GM12878 (cell line): ENCODE results near the gene PLEKHO1. TPM values are rescaled to one million over a fixed set of nuclear protein-coding genes. Genes with fewer than 3 reads are reported as not detected.

Source experiments
- ATAC-seq: fragments of 200-7000 bp; cut with Tn5 transposase; 3 replicates; pipeline ENCODE4 v1.9.1; 2020; ENCODE audit warnings: mild to moderate bottlenecking, moderate library complexity
- BruUV-seq: library from RNA; stranded (reverse); fragments of 400-500 nt; replicated peaks from 2 replicates; lab custom pipeline; 2021; lab: Mats Ljungman, UMichigan
- CTCF ChIA-PET: fragments of 300-600 bp; sonication (Branson Sonifier 250); formaldehyde crosslinking; extraction: SDS; loops from one replicate; lab custom pipeline; 2021; ENCODE audit warnings: inconsistent platforms; lab: Yijun Ruan, JAX
- POLR2A ChIA-PET: fragments of 350-600 bp; formaldehyde crosslinking; extraction: SDS; loops from one replicate; lab custom pipeline; 2021; ENCODE audit warnings: inconsistent platforms; lab: Charles Lee
- RAD21 ChIA-PET: fragments of 300-600 bp; sonication (Branson Sonifier 250); formaldehyde crosslinking; loops from one replicate; lab custom pipeline; 2023; ENCODE audit warnings: antibody characterized with exemption; ENCODE audit not compliant: unreplicated experiment; lab: Charles Lee
- SMC1A ChIA-PET: fragments of 300-600 bp; sonication (Branson Sonifier 250); formaldehyde crosslinking; loops from one replicate; lab custom pipeline; 2023; ENCODE audit not compliant: unreplicated experiment, uncharacterized antibody; lab: Charles Lee
- DNase-seq: peaks from one replicate; pipeline ENCODE4 v3.0.0-alpha.2; 2011; ENCODE audit warnings: low read depth, low spot score
- FAIRE-seq: peaks from 3 replicates; lab custom pipeline; 2011; peaks lifted over from hg19 to GRCh38; lab: Jason Lieb, UNC
- H2AFZ ChIP-seq: 2 replicates; pipeline ENCODE4 v1.6.0; 2011; ENCODE audit warnings: low read depth, low read length, control low read depth; ENCODE audit not compliant: control insufficient read depth
- H3K27ac ChIP-seq: 2 replicates; pipeline ENCODE4 v1.5.1; 2011; ENCODE audit warnings: control low read depth; ENCODE audit not compliant: control insufficient read depth, insufficient read depth
- H3K27me3 ChIP-seq, 2 experiments: replicated peaks in 1 of 2; 2 replicates each; pipeline versions ENCODE4 v1.6.0 to v1.6.1; 2011; ENCODE audit warnings: low read length in 1 of 2; ENCODE audit not compliant: control insufficient read depth in 2 of 2, insufficient read depth in 2 of 2
- H3K36me3 ChIP-seq, 2 experiments: 2 replicates each; pipeline ENCODE4 v1.5.1; 2011; ENCODE audit warnings: low read length in 1 of 2; ENCODE audit not compliant: control insufficient read depth in 2 of 2, insufficient read depth in 2 of 2
- H3K4me1 ChIP-seq: 2 replicates; pipeline ENCODE4 v1.6.1; 2011; ENCODE audit warnings: mild to moderate bottlenecking, low read length, moderate library complexity, mixed read lengths; ENCODE audit not compliant: control insufficient read depth, insufficient read depth
- H3K4me2 ChIP-seq: 2 replicates; pipeline ENCODE4 v1.6.0; 2011; ENCODE audit warnings: control low read depth; ENCODE audit not compliant: control insufficient read depth, insufficient read depth
- H3K4me3 ChIP-seq: fragments of 200-600 bp; sonication (generic); 2 replicates; pipeline ENCODE4 v1.5.1; 2016
- H3K79me2 ChIP-seq: 2 replicates; pipeline ENCODE4 v1.6.0; 2011; ENCODE audit warnings: low read length; ENCODE audit not compliant: control insufficient read depth, insufficient read depth
- H3K9ac ChIP-seq: 2 replicates; pipeline ENCODE4 v1.8.0; 2011; ENCODE audit warnings: low read length, control low read depth, mixed read lengths; ENCODE audit not compliant: control insufficient read depth, insufficient read depth
- H3K9me3 ChIP-seq: replicated peaks from 3 replicates; pipeline ENCODE4 v1.5.1; 2011; ENCODE audit warnings: mild to moderate bottlenecking, low read length; ENCODE audit not compliant: control insufficient read depth, insufficient read depth
- H4K20me1 ChIP-seq: 2 replicates; pipeline ENCODE4 v1.6.0; 2011; ENCODE audit not compliant: control insufficient read depth, insufficient read depth
- CBFB ChIP-seq: IDR thresholded peaks from 2 replicates; pipeline ENCODE4 v1.6.1; 2016; ENCODE audit warnings: antibody characterized with exemption, low read depth
- CEBPB ChIP-seq, 2 experiments: fragments of 150-350 bp in 1 of 2; IDR thresholded peaks; 2 replicates each; pipeline ENCODE4 v1.6.1; 2012 to 2014; ENCODE audit warnings: low read depth in 2 of 2, low read length in 2 of 2, borderline replicate concordance in 1 of 2, inconsistent platforms in 1 of 2
- EED ChIP-seq: sonication (generic); IDR thresholded peaks from 2 replicates; pipeline ENCODE4 v1.6.1; 2016; ENCODE audit warnings: antibody characterized with exemption, low read depth
- FOS ChIP-seq: IDR thresholded peaks from 3 replicates; pipeline ENCODE4 v1.6.1; 2011; ENCODE audit warnings: borderline replicate concordance; ENCODE audit not compliant: insufficient read length; ENCODE audit errors: extremely low read depth
- HCFC1 ChIP-seq: fragments of 150-350 bp; IDR thresholded peaks from 2 replicates; pipeline ENCODE4 v1.6.1; 2014; ENCODE audit warnings: low read length
- HDAC2 ChIP-seq: fragments of 200-600 bp; sonication (generic); IDR thresholded peaks from 2 replicates; pipeline ENCODE4 v1.6.1; 2017
- HDAC6 ChIP-seq: fragments of 200-600 bp; sonication (generic); IDR thresholded peaks from one replicate; pipeline ENCODE4 v1.8.0; 2017; ENCODE audit warnings: antibody characterized with exemption; ENCODE audit not compliant: unreplicated experiment
- KLF5 ChIP-seq: fragments of 450-650 bp; IDR thresholded peaks from 2 replicates; pipeline ENCODE4 v1.6.1; 2014; ENCODE audit warnings: mild to moderate bottlenecking; ENCODE audit not compliant: partially characterized antibody
- MYB ChIP-seq: fragments of 150-350 bp; IDR thresholded peaks from 2 replicates; pipeline ENCODE4 v1.6.1; 2014; ENCODE audit warnings: mild to moderate bottlenecking, low read depth, low read length, borderline replicate concordance
- RUNX3 ChIP-seq: IDR thresholded peaks from 2 replicates; pipeline ENCODE4 v1.6.1; 2012; ENCODE audit warnings: low read length, inconsistent platforms
- SREBF1 ChIP-seq: IDR thresholded peaks from 2 replicates; pipeline ENCODE4 v1.6.1; 2012; ENCODE audit warnings: mild to moderate bottlenecking, low read length
- SRF ChIP-seq, 2 experiments: IDR thresholded peaks; 2 replicates each; pipeline ENCODE4 v1.6.1; 2011; ENCODE audit warnings: low read depth in 2 of 2, low read length in 2 of 2, mild to moderate bottlenecking in 1 of 2, moderate library complexity in 1 of 2
- SUZ12 ChIP-seq: fragments of 200-600 bp; sonication (generic); IDR thresholded peaks from one replicate; pipeline ENCODE4 v1.6.1; 2018; ENCODE audit warnings: antibody characterized with exemption, mild to moderate bottlenecking; ENCODE audit not compliant: unreplicated experiment
- WRNIP1 ChIP-seq: IDR thresholded peaks from 2 replicates; pipeline ENCODE4 v1.6.1; 2011; ENCODE audit warnings: low read depth, low read length, improper control_type of control experiment, borderline replicate concordance
- YY1 ChIP-seq: IDR thresholded peaks from 2 replicates; pipeline ENCODE4 v1.6.1; 2011; ENCODE audit warnings: low read depth, mild to moderate bottlenecking, low read length
- ZNF207 ChIP-seq: fragments of 450-650 bp; IDR thresholded peaks from 2 replicates; pipeline ENCODE4 v1.6.1; 2014; ENCODE audit warnings: antibody characterized with exemption, mild to moderate bottlenecking, borderline replicate concordance
- ZSCAN29 ChIP-seq: fragments of 450-650 bp; IDR thresholded peaks from 2 replicates; pipeline ENCODE4 v1.6.1; 2017; ENCODE audit warnings: mild to moderate bottlenecking, moderate library complexity
- whole genome bisulfite sequencing: methylation state at CpG from one replicate; pipeline ENCODE4 v1.1.6; 2016; ENCODE audit warnings: low lambda C conversion rate; ENCODE audit not compliant: insufficient replicate concordance, insufficient coverage; ENCODE audit errors: missing lambda C conversion rate; 5-methylcytosine and 5-hydroxymethylcytosine counted together
- in situ Hi-C: fragments of 300-500 bp; cut with MboI; formaldehyde crosslinking; loops from 9 replicates; pipeline ENCODE4 v1.14.3; 2018; ENCODE audit warnings: mixed read lengths
- intact Hi-C: fragments of 100-400 bp; cut with micrococcal nuclease; formaldehyde crosslinking; loops from one replicate; pipeline ENCODE4 v1.14.2; 2022; ENCODE audit not compliant: unreplicated experiment
- polyA plus RNA-seq, 11 experiments: library from polyadenylated mRNA; depleted of rRNA in 4 of 11; unstranded in 6 of 11; stranded (reverse) in 5 of 11; fragments of >200 nt; fragmentation: Nextera tagmentation in 4 of 11; fragmentation: Illumina TruSeq in 1 of 11; extraction: Ambion mirVana in 4 of 11; extraction: Trizol in 1 of 11; gene quantifications; 1 replicate in 1 of 11; 2 replicates in 10 of 11; pipeline versions ENCODE4 v1.2.1 to v1.2.3, GENCODE V29; 2011 to 2016; ENCODE audit warnings: inconsistent platforms in 2 of 11, missing spikeins in 2 of 11, low read depth in 1 of 11
- total RNA-seq, 4 experiments: library from RNA; depleted of rRNA in 3 of 4; stranded (reverse); fragments of >200 nt in 3 of 4; fragmentation: Illumina TruSeq in 1 of 4; extraction: Trizol in 1 of 4; gene quantifications; 2 replicates each; pipeline versions ENCODE4 v1.2.1 to v1.2.3, GENCODE V29; 2013 to 2021
- TF ChIP-seq, protein P1 (sequence below): fragments of 450-650 bp; IDR thresholded peaks from 2 replicates; pipeline ENCODE4 v1.6.1; 2017; ENCODE audit warnings: mild to moderate bottlenecking, moderate library complexity
- TF ChIP-seq, protein P2 (sequence below): IDR thresholded peaks from 2 replicates; pipeline ENCODE4 v1.6.1; 2011; ENCODE audit warnings: mild to moderate bottlenecking, low read depth, low read length, moderate library complexity; ENCODE audit not compliant: insufficient replicate concordance

PLEKHO1 gene
- total and polyA plus RNA-seq, 10 of the 15 experiments (the other 5 are each of a cell fraction or from before 2014, with no cell fraction given): 5.3 to 184 (median 88.8) TPM

DNA sequence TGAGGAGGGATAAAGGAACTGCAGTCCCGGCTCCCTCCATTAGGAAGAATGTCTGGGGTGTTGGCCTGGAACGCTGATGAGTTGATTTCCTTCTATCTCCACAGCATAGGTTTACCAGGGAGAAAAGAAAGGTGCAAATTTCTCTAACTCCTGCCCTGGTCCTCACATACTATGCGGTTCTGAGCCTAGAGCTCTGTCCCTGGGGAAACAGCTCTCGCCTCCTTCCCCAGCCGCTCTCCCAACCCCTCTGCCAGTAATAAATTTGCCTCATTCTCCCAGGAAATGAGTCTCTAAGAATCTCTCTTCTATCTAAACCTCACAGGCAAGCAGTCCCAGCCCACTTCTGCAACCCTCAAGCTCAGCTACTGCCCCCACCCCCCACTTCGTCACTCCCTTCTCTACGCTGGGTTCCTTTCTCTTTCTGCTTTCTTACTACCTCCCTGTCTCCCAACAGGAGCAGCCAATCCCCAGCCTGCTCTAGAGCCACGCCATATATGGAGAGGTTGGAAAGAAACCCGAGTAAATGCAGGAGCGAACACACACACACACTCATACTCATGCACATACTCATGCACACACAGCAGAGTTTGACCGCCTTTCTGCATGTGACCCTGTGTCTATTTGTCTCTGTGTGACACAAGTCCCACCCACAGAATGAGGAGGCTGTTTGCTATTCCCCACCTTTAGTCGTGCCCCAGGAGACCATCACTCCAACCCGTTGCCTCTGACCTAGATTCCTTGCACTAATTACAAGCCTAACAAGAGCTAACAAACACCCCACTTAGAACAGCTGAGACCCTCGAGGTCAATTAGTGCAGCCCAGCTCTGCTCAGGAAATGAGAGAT is 13.4 kb downstream of the PLEKHO1 start:
- peak overlapping the region; percentile 94 for H3K4me2 ChIP-seq
- no peaks in the 10 kb centered on the region for H3K27me3 ChIP-seq
- DNase-seq (peak; percentile 97), ATAC-seq (peak; percentile 66), FAIRE-seq (peak; percentile 81)
- peaks cover 80% of the 10 kb centered on the region for H3K4me1 ChIP-seq
- no peaks in the 10 kb centered on the region for H3K9me3 ChIP-seq
- H3K9ac ChIP-seq: peak overlapping the region; percentile 94
- peaks cover 0 to 6% of the 10 kb centered on the region in 2 experiments; a peak in 3 of 4 replicates for H3K36me3 ChIP-seq
- RAD21 ChIA-PET: interaction anchor here (1.7 to 15.1 kb wide), 4 partner anchors 12 to 152 kb away, joined by 5 to 287 read pairs (median 48); partner anchors contain the start of genes OTUD7B and PLEKHO1
- POLR2A ChIA-PET: interaction anchor here (0.8 to 8.9 kb wide), 11 partner anchors 8 to 319 kb away, joined by 3 to 120 read pairs (median 4); partner anchors contain the start of genes PLEKHO1 and VPS45
- H3K27ac ChIP-seq: peak overlapping the region; percentile 100
- no TSS peak for BruUV-seq
- 0% methylated on average over 14 of the region's 14 CpGs for WGBS
- H3K79me2 ChIP-seq: peaks cover 36% of the 10 kb centered on the region
- H2AFZ ChIP-seq: no peak overlapping the region; the same call in 1 of the 2 replicates
- intact Hi-C loops (no loop called here), in situ Hi-C loops (no loop called here)
- SMC1A ChIA-PET: interaction anchor here (0.6 to 15.5 kb wide), 11 partner anchors 12 to 201 kb away, joined by 3 to 338 read pairs (median 9); partner anchors contain the start of genes PLEKHO1 and VPS45
- CTCF ChIA-PET: interaction anchor here (1.0 to 19.2 kb wide), 7 partner anchors 10 to 275 kb away, joined by 4 to 577 read pairs (median 13); partner anchors contain the start of genes PLEKHO1 and VPS45
- peak overlapping the region; percentile 56 for H3K4me3 ChIP-seq
- no peaks in the 10 kb centered on the region for H4K20me1 ChIP-seq
- TF ChIP-seq SREBF1: no peak
- peak; percentile 94 to 99 for TF ChIP-seq SRF (IDR thresholded peaks at IDR 0.05; ENCODE audit: low read depth in 2 of 2, low read length in 2 of 2)
- TF ChIP-seq HDAC2: no peak
- TF ChIP-seq CEBPB (IDR thresholded peaks at IDR 0.05; ENCODE audit: borderline replicate concordance in 1 of 2, low read depth in 2 of 2, low read length in 2 of 2): no peak
- no peak for TF ChIP-seq HDAC6
- no peak for TF ChIP-seq WRNIP1
- TF ChIP-seq FOS: no peak
- no peak for TF ChIP-seq HCFC1
- TF ChIP-seq YY1: peak; percentile 35; the same call in 1 of the 2 replicates
- TF ChIP-seq, protein P1, sequence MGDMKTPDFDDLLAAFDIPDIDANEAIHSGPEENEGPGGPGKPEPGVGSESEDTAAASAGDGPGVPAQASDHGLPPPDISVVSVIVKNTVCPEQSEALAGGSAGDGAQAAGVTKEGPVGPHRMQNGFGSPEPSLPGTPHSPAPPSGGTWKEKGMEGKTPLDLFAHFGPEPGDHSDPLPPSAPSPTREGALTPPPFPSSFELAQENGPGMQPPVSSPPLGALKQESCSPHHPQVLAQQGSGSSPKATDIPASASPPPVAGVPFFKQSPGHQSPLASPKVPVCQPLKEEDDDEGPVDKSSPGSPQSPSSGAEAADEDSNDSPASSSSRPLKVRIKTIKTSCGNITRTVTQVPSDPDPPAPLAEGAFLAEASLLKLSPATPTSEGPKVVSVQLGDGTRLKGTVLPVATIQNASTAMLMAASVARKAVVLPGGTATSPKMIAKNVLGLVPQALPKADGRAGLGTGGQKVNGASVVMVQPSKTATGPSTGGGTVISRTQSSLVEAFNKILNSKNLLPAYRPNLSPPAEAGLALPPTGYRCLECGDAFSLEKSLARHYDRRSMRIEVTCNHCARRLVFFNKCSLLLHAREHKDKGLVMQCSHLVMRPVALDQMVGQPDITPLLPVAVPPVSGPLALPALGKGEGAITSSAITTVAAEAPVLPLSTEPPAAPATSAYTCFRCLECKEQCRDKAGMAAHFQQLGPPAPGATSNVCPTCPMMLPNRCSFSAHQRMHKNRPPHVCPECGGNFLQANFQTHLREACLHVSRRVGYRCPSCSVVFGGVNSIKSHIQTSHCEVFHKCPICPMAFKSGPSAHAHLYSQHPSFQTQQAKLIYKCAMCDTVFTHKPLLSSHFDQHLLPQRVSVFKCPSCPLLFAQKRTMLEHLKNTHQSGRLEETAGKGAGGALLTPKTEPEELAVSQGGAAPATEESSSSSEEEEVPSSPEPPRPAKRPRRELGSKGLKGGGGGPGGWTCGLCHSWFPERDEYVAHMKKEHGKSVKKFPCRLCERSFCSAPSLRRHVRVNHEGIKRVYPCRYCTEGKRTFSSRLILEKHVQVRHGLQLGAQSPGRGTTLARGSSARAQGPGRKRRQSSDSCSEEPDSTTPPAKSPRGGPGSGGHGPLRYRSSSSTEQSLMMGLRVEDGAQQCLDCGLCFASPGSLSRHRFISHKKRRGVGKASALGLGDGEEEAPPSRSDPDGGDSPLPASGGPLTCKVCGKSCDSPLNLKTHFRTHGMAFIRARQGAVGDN: peak; percentile 28; the same call in 1 of the 2 replicates
- TF ChIP-seq KLF5: no peak
- no peak for TF ChIP-seq RUNX3
- peak; percentile 58; the same call in 1 of the 2 replicates for TF ChIP-seq CBFB
- no peak for TF ChIP-seq ZSCAN29
- TF ChIP-seq EED: peak; percentile 85
- TF ChIP-seq, protein P2, sequence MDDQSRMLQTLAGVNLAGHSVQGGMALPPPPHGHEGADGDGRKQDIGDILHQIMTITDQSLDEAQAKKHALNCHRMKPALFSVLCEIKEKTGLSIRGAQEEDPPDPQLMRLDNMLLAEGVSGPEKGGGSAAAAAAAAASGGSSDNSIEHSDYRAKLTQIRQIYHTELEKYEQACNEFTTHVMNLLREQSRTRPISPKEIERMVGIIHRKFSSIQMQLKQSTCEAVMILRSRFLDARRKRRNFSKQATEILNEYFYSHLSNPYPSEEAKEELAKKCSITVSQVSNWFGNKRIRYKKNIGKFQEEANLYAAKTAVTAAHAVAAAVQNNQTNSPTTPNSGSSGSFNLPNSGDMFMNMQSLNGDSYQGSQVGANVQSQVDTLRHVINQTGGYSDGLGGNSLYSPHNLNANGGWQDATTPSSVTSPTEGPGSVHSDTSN: peak; percentile 77
- TF ChIP-seq SUZ12: no peak
- no peak for TF ChIP-seq ZNF207
- TF ChIP-seq MYB: no peak
